ENCODE data around the gene TMEM161B.
"Not testable (repeated sequence)": the region's sequence is repeated elsewhere in the genome, so short reads cannot be mapped to it uniquely, and the experiment has no call there.

Gene TMEM161B

GRCh38 chr5:88177486-88177885 is 91.2 kb downstream of the TMEM161B start:
- not testable (repeated sequence) for FAIRE-seq

DNA sequence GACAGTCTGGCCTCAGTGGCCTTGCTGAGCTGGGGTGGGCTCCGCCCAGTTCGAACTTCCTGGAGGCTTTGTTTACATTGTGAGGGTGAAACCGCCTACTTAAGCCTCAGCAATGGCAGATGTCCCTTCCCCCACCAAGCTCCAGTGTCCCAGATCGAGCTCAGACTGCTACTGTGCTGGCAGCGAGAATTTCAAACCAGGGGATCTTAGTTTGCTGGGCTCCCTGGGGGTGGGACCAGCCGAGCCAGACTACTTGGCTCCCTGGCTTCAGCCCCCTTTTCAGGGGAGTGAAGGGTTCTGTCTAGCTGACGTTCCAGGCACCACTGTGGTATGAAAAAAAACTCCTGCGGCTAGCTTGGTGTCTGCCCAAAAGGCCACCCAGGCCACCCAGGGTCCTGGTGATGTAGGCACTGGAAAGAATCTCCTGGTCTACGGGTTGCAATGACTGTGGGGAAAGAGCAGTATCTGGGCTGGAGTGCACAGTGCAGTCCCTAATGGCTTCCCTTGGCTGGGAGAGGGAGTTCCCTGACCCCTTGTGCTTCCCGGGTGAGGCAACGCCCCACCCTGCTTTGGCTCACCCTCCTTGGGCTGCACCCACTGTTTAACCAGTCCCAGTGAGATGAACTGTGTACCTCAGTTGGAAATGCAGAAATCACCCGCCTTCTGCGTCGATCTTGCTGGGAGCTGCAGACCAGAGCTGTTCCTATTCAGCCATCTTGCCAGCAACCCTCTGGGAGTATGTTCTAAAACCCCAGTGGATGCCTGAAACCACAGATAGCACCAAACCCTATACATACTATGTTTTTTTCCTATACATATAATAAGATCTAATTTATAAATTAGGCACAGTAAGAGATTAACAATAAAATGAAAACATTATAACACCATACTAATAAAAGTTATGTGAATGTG is 95.5 kb downstream of the TMEM161B start:
- no peak for FAIRE-seq

GRCh38 chr5:88159591-88159990 is 109.1 kb downstream of the TMEM161B start:
- FAIRE-seq = no peak

- no peak for FAIRE-seq
These were observed 110.6 kb downstream of the TMEM161B start for GRCh38 chr5:88158056-88158455.

GRCh38 chr5:88154891-88155290 is 113.8 kb downstream of the TMEM161B start:
- no peak for FAIRE-seq

- no peak for FAIRE-seq
These were observed 117.9 kb downstream of the TMEM161B start for GRCh38 chr5:88150747-88151146.

DNA sequence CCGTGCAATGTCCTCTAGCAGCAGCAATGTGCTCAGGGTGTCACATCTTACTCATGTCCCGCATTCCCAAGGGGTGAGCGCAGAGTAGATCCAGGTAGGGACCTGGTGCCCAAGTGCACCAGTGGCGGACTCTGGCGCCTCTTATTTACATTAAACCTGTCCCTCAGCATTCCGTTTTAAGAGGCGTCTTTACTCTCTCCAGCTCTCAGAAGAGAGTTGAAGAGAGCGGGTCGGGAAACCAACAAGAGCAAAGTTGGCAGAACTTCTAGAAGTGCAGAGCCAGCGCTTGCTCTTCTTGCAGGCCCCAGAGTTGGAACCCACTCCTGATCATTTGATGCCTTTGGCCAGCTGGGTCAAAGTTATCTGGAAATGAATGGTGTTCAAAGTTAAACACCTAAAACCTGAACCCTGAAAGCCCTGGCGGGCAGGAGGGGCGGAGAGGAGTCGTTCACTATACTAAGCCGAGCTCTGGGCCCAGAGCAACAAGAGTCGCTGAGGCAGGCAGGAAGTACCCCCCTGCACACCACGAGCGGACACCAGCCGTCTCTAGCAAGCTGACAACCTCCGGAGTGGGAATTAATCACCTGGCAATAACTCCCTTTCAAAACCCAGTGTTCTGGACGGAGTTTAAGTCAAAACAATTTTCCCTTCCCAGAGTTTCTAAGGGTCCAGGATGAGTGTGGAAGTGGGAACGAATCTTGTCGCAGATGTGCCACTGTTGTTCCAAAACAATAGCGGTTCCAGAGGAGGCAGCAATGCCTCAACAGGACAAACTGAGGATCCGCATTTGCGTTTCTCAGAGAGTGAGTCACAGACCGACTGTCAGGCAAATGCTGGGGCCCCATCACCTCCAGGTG is 122.8 kb downstream of the TMEM161B start:
- no peak for FAIRE-seq

- FAIRE-seq = no peak
These were observed 123.4 kb downstream of the TMEM161B start for GRCh38 chr5:88145221-88145610.
